Cardiac muscle cell (in vitro differentiated cells and primary cell): ENCODE measurements around the gene CERS6. TPM values are rescaled to one million over a fixed set of nuclear protein-coding genes. Genes with fewer than 3 reads are reported as not detected.

ENCODE experiments used
- DNase-seq, 2 donors: peaks; one replicate each; pipeline versions ENCODE4 v3.0.0 to v3.0.0-alpha.2; 2010 to 2017; ENCODE audit warnings: low read depth in 1 of 2, low spot score in 1 of 2
- H3K27ac ChIP-seq: fragments of 200-600 bp; sonication (generic); 2 replicates; pipeline ENCODE4 v1.5.1; 2016
- H3K27me3 ChIP-seq: fragments of 200-600 bp; sonication (generic); 2 replicates; pipeline ENCODE4 v1.6.0; 2016; ENCODE audit warnings: control low read depth
- H3K36me3 ChIP-seq: fragments of 200-600 bp; sonication (generic); 2 replicates; pipeline ENCODE4 v1.5.1; 2016; ENCODE audit warnings: control low read depth
- H3K4me1 ChIP-seq: fragments of 200-600 bp; sonication (generic); 2 replicates; pipeline ENCODE4 v1.8.1; 2017; ENCODE audit warnings: low read depth, mild to moderate bottlenecking, mixed run types
- H3K4me3 ChIP-seq: fragments of 200-600 bp; sonication (generic); 2 replicates; pipeline ENCODE4 v1.5.1; 2016; ENCODE audit warnings: mild to moderate bottlenecking
- H3K9me3 ChIP-seq: fragments of 200-600 bp; sonication (generic); 2 replicates; pipeline ENCODE4 v1.5.1; 2017; ENCODE audit warnings: low read depth, mild to moderate bottlenecking, control low read depth
- polyA plus RNA-seq: library from polyadenylated mRNA; unstranded; fragments of >200 nt; fragmentation: Nextera tagmentation; extraction: Ambion mirVana; gene quantifications from 2 replicates; pipeline ENCODE4 v1.2.1, GENCODE V29; 2016
- total RNA-seq: library from RNA; depleted of rRNA; stranded (reverse); fragments of >200 nt; gene quantifications from 2 replicates; pipeline ENCODE4 v1.2.3, GENCODE V29; 2016
- TF ChIP-seq, protein P1 (sequence below): IDR thresholded peaks from 2 replicates; pipeline ENCODE4 v1.5.1; 2012; ENCODE audit warnings: low read depth, mild to moderate bottlenecking, low read length

CERS6 gene
- total and polyA plus RNA-seq, 2 experiments from 2014 or later: 17.1 to 26.6 TPM

DNA sequence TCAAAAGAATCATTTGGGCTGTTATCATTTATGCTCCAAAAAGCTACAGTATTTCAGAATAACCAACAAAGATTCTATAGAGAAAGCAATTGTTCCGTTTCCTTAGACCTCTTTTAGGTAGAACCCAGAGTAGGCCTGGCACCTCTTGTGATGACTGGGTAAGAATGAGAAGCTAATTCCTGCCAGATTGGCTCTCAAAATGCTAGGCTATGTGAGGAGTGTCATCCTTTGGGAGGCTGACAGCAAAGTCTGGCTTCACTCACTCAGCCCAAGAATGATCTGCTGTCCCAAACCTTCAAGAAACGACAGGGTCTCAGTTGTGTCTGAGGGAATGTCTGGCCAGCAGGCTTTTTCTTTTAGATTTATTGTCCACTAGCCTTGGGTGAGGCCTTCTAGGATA is 4.5 kb downstream of the CERS6 start:
- TF ChIP-seq, protein P1, sequence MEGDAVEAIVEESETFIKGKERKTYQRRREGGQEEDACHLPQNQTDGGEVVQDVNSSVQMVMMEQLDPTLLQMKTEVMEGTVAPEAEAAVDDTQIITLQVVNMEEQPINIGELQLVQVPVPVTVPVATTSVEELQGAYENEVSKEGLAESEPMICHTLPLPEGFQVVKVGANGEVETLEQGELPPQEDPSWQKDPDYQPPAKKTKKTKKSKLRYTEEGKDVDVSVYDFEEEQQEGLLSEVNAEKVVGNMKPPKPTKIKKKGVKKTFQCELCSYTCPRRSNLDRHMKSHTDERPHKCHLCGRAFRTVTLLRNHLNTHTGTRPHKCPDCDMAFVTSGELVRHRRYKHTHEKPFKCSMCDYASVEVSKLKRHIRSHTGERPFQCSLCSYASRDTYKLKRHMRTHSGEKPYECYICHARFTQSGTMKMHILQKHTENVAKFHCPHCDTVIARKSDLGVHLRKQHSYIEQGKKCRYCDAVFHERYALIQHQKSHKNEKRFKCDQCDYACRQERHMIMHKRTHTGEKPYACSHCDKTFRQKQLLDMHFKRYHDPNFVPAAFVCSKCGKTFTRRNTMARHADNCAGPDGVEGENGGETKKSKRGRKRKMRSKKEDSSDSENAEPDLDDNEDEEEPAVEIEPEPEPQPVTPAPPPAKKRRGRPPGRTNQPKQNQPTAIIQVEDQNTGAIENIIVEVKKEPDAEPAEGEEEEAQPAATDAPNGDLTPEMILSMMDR: no peak
- Histone ChIP-seq H3K4me1 (peaks cover 22% of the 10 kb centered on the region), H3K36me3 (no peaks in the 10 kb centered on the region), H3K4me3 (no peak overlapping the region), H3K27ac (peak overlapping the region; percentile 50), H3K27me3 (no peaks in the 10 kb centered on the region), H3K9me3 (no peaks in the 10 kb centered on the region)
- no peak for DNase-seq

DNA sequence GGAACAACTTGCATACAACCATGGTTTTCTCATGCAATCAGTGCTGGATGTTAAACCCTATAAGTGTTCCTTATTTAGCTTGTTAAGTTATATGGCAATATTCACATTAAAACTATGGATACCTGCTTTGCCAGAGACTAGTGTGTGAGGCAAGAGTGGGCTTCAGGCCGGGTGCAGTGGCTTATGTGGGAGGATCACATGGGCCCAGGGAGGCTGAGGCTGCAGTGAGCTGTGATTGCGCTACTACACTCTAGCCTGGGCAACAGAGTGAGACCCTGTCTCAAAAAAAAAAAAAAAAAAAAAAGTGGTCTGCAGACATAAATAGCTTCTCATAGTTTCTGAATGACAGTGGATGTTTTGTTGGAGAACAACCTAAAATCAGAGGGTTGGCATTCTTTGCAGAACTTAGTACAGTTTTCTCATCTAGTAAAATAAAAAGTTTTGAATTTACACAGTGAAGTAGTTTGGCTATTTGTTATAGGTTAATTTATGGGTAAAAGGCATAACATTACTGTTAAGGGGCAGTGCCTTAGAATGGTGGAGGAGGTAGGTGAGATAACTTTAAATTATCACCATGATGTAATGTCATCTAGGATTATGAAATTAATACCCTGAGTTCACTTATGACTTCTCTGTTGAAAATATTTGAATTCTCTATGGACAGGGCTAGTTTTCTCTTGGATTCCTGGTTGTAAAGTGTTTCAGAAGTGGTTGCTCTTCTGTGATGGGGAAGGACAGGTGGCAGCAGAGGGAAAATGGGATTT is 5.3 kb downstream of the CERS6 start:
- Histone ChIP-seq H3K9me3 (no peaks in the 10 kb centered on the region), H3K36me3 (no peaks in the 10 kb centered on the region), H3K4me3 (no peak overlapping the region), H3K27me3 (no peaks in the 10 kb centered on the region), H3K27ac (peak overlapping the region; percentile 50), H3K4me1 (peaks cover 30% of the 10 kb centered on the region)
- DNase-seq: no peak
- TF ChIP-seq, protein P1: no peak

DNA sequence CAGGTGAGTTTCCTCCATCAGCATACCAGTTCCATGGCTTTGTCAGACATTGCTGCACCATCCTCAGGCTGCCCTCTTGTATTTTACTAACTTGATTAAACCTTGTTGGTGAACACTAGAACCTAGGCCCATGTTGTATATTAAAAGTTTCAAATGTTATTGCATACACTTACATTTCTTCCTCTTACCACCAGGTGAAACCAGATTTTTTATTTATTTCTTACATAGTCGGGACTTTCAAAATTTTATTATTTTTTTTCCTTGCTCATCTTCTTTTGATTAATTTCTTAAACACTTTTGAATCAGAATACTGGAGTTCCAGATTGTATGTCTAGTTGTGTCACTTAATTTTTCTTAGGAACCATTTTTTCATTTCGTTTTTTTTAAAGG is 5.9 kb downstream of the CERS6 start:
- no peaks in the 10 kb centered on the region for H3K27me3 ChIP-seq
- DNase-seq: no peak
- H3K9me3 ChIP-seq: no peaks in the 10 kb centered on the region
- H3K4me1 ChIP-seq: peaks cover 36% of the 10 kb centered on the region
- TF ChIP-seq, protein P1: no peak
- H3K4me3 ChIP-seq: no peak overlapping the region
- H3K27ac ChIP-seq: no peak overlapping the region
- H3K36me3 ChIP-seq: no peaks in the 10 kb centered on the region

DNA sequence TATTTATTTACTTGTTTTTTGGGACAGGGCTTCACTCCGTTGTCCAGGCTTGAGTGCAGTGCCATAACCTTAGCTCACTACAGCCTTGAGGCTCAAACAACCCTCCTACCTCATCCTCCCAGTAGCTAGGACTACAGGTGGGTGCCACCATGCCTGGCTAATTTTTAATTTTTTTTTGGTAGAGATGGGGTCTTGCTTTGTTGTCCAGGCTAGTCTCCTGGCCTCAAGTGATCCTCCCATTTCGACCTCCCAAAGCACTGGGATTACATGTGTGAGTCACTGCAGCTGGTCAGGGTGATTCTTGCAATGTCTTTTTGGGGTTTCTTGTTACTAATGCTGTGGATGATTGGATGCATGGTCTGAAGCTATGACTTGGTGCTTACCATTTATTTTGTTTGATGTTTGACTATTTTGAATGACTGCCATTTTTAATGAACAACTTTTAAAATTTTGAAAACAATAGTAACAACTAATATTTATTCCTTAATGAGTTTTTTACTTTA is 6.5 kb downstream of the CERS6 start:
- Histone ChIP-seq H3K36me3 (no peaks in the 10 kb centered on the region), H3K4me1 (peaks cover 42% of the 10 kb centered on the region), H3K27me3 (no peaks in the 10 kb centered on the region), H3K4me3 (no peak overlapping the region), H3K9me3 (no peaks in the 10 kb centered on the region), H3K27ac (no peak overlapping the region)
- TF ChIP-seq, protein P1: no peak
- no peak for DNase-seq

DNA sequence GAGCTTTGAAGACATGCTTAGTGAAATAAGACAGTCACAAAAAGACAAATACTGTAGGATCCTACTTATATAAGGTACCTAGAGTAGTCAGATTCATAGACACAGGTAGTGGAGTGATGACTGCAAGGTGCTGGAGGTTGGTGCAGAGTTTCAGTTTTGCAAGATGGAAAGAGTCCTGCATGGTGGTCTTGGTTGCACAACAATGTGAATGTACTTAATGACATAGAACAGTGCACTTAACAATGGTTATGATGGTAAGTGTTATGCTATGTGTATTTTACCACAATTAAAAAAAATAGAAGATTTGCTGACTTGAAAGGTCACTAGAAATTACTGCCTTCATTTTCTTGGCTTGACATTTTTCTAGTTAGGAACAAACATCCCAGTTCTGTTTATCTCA is 9.5 kb downstream of the CERS6 start:
- Histone ChIP-seq H3K27ac (peak overlapping the region; percentile 70), H3K4me3 (no peak overlapping the region), H3K9me3 (no peaks in the 10 kb centered on the region), H3K4me1 (peaks cover 33% of the 10 kb centered on the region), H3K27me3 (no peaks in the 10 kb centered on the region), H3K36me3 (no peaks in the 10 kb centered on the region)
- no peak for DNase-seq
- TF ChIP-seq, protein P1: no peak
